ENCODE data around the gene GPR150. TPM values are rescaled to one million over a fixed set of nuclear protein-coding genes. Genes with fewer than 3 reads are reported as not detected.

The GPR150 gene
- total RNA-seq, 4 donors from 2014 or later: 0.25 to 1.6 (median 0.56) TPM

DNA sequence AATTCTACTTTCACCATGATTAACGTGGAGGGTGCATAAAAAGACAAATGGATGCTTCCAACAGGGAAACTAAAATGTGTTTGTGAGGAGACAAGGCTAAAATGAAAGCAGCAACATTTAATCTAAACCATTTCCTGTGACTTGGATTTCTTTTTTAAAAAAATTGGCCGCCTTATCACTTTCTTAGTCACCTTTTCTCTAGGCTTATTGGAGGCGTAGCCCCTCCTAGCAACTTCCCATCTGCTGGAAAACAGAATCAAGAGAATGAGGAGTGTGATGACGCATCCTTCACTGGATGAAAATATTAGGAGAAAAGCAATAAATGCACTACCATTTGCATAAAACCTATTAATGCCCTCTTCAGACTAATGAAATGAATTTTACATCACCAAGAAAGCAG lies 791 bp upstream of the GPR150 start:
- no peak for DNase-seq (ENCODE audit: low spot score in 2 of 2)
- TF ChIP-seq, protein P1, sequence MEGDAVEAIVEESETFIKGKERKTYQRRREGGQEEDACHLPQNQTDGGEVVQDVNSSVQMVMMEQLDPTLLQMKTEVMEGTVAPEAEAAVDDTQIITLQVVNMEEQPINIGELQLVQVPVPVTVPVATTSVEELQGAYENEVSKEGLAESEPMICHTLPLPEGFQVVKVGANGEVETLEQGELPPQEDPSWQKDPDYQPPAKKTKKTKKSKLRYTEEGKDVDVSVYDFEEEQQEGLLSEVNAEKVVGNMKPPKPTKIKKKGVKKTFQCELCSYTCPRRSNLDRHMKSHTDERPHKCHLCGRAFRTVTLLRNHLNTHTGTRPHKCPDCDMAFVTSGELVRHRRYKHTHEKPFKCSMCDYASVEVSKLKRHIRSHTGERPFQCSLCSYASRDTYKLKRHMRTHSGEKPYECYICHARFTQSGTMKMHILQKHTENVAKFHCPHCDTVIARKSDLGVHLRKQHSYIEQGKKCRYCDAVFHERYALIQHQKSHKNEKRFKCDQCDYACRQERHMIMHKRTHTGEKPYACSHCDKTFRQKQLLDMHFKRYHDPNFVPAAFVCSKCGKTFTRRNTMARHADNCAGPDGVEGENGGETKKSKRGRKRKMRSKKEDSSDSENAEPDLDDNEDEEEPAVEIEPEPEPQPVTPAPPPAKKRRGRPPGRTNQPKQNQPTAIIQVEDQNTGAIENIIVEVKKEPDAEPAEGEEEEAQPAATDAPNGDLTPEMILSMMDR (IDR thresholded peaks at IDR 0.05): no peak
- TF ChIP-seq POLR2A (IDR thresholded peaks at IDR 0.05): no peak
- H3K4me3 ChIP-seq (ENCODE audit: low read depth, poor library complexity, severe bottlenecking): no peak overlapping the region
- intact Hi-C loops (cut with DNase I; ENCODE audit: low total_unique reads): no loop called here
- WGBS, 2 donors: 70 to 72% methylated on average over 4 of the region's 4 CpGs

DNA sequence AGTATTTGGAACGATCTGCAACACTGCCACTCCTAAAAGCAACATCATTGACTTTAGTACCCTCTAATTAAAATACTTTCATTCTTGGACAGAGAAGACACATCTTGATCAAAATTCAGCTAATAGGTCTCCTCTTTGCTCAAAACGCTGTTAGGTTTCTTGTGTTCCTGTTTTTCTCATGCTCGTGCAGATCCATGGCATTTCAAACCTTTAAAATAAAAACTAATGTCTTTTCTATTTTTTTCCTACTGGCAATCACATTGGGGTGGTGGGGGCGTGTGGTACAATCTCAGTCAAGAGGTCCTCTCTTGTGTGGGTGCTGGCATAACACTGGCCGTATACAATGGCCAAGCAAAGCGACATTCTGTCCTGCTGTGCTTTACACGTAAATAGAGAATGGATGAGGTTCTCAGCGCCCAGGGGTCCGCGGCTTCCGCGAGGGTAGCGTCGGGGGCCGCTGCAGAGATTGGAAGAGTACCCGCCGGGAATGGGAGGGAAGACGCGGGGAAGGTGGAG lies 315 bp upstream of the GPR150 start:
- no peak for TF ChIP-seq POLR2A (IDR thresholded peaks at IDR 0.05)
- TF ChIP-seq, protein P1 (IDR thresholded peaks at IDR 0.05): no peak
- 9 to 11% methylated on average over 19 of the region's 19 CpGs for WGBS, 2 donors
- intact Hi-C loops (cut with DNase I; ENCODE audit: low total_unique reads): no loop called here
- H3K4me3 ChIP-seq (ENCODE audit: low read depth, poor library complexity, severe bottlenecking): no peak overlapping the region
- DNase-seq (ENCODE audit: low spot score in 2 of 2): no peak

- H3K4me3 ChIP-seq (ENCODE audit: low read depth, poor library complexity, severe bottlenecking): peak overlapping the region; percentile 39
- WGBS, 2 donors: 4 to 10% methylated on average over 22 to 39 of the region's 92 CpGs
- peak in 1 of 2 donors; percentile 86 for DNase-seq (ENCODE audit: low spot score in 2 of 2)
- no peak for TF ChIP-seq POLR2A (IDR thresholded peaks at IDR 0.05)
- TF ChIP-seq, protein P1 (IDR thresholded peaks at IDR 0.05): no peak
- intact Hi-C loops (cut with DNase I; ENCODE audit: low total_unique reads): no loop called here
Observed at GRCh38 chr5:95620870-95621838, 1.3 kb downstream of the GPR150 start.

- no peak for DNase-seq (ENCODE audit: low spot score in 2 of 2)
- intact Hi-C loops (cut with DNase I; ENCODE audit: low total_unique reads): no loop called here
- no peak for TF ChIP-seq POLR2A (IDR thresholded peaks at IDR 0.05)
- TF ChIP-seq, protein P1 (IDR thresholded peaks at IDR 0.05): no peak
- H3K4me3 ChIP-seq (ENCODE audit: low read depth, poor library complexity, severe bottlenecking): no peak overlapping the region
- 68 to 70% methylated on average over 8 of the region's 8 CpGs for WGBS, 2 donors
Observed at GRCh38 chr5:95621839-95622629, 2.1 kb downstream of the GPR150 start.

- DNase-seq (ENCODE audit: low spot score in 2 of 2): no peak
- 94 to 96% methylated on average over 5 of the region's 5 CpGs for WGBS, 2 donors
- TF ChIP-seq, protein P1 (IDR thresholded peaks at IDR 0.05): no peak
- TF ChIP-seq POLR2A (IDR thresholded peaks at IDR 0.05): no peak
- intact Hi-C loops (cut with DNase I; ENCODE audit: low total_unique reads): no loop called here
- no peak overlapping the region for H3K4me3 ChIP-seq (ENCODE audit: low read depth, poor library complexity, severe bottlenecking)
Observed at GRCh38 chr5:95623706-95624105, 3.8 kb downstream of the GPR150 start.
